Measurements from ENCODE around the gene KIAA0930. TPM values are rescaled to one million over a fixed set of nuclear protein-coding genes. Genes with fewer than 3 reads are reported as not detected.
"Not testable (repeated sequence)": the region's sequence is repeated elsewhere in the genome, so short reads cannot be mapped to it uniquely, and the experiment has no call there.

Gene KIAA0930
- total RNA-seq, 1 donor from 2014 or later, result 63.4 TPM

- no peak for DNase-seq (ENCODE audit: extremely low read depth, low read depth, low spot score)
These were observed 35.9 kb downstream of the KIAA0930 start for GRCh38 chr22:45204819-45205218.

- no peak for DNase-seq (ENCODE audit: extremely low read depth, low read depth, low spot score)
These were observed 36.5 kb downstream of the KIAA0930 start for GRCh38 chr22:45204241-45204640.

- no peak for DNase-seq (ENCODE audit: extremely low read depth, low read depth, low spot score)
These were observed 37.3 kb downstream of the KIAA0930 start for GRCh38 chr22:45203150-45203951.

- DNase-seq (ENCODE audit: extremely low read depth, low read depth, low spot score), result no peak
These were observed 38.2 kb downstream of the KIAA0930 start for GRCh38 chr22:45202333-45203149.

GRCh38 chr22:45201678-45202332, 38.9 kb downstream of the KIAA0930 start:
- DNase-seq (ENCODE audit: extremely low read depth, low read depth, low spot score), result no peak

- DNase-seq (ENCODE audit: extremely low read depth, low read depth, low spot score), result no peak
These were observed 39.7 kb downstream of the KIAA0930 start for GRCh38 chr22:45200860-45201511.

- DNase-seq (ENCODE audit: extremely low read depth, low read depth, low spot score), result no peak
These were observed 40.5 kb downstream of the KIAA0930 start for GRCh38 chr22:45200230-45200629.

- no peak for DNase-seq (ENCODE audit: extremely low read depth, low read depth, low spot score)
These were observed 41.0 kb downstream of the KIAA0930 start for GRCh38 chr22:45199723-45200122.

GRCh38 chr22:45198463-45198795, 42.3 kb downstream of the KIAA0930 start:
- no peak for DNase-seq (ENCODE audit: extremely low read depth, low read depth, low spot score)

GRCh38 chr22:45197606-45198462, 42.9 kb downstream of the KIAA0930 start:
- DNase-seq (ENCODE audit: extremely low read depth, low read depth, low spot score), result no peak

GRCh38 chr22:45196926-45197605, 43.6 kb downstream of the KIAA0930 start:
- DNase-seq (ENCODE audit: extremely low read depth, low read depth, low spot score), result no peak

GRCh38 chr22:45196308-45196707, 44.4 kb downstream of the KIAA0930 start:
- no peak for DNase-seq (ENCODE audit: extremely low read depth, low read depth, low spot score)

GRCh38 chr22:45195616-45196015, 45.1 kb downstream of the KIAA0930 start:
- no peak for DNase-seq (ENCODE audit: extremely low read depth, low read depth, low spot score)

GRCh38 chr22:45194686-45195085, 46.0 kb downstream of the KIAA0930 start:
- no peak for DNase-seq (ENCODE audit: extremely low read depth, low read depth, low spot score)

GRCh38 chr22:45192701-45193187, 48.0 kb downstream of the KIAA0930 start:
- DNase-seq (ENCODE audit: extremely low read depth, low read depth, low spot score), result no peak

- DNase-seq (ENCODE audit: extremely low read depth, low read depth, low spot score), result not testable (repeated sequence)
These were observed 48.9 kb downstream of the KIAA0930 start for GRCh38 chr22:45191746-45192145.

GRCh38 chr22:45190202-45190872, 50.4 kb downstream of the KIAA0930 start:
- DNase-seq (ENCODE audit: extremely low read depth, low read depth, low spot score), result no peak

GRCh38 chr22:45188779-45189178, 51.9 kb downstream of the KIAA0930 start:
- DNase-seq (ENCODE audit: extremely low read depth, low read depth, low spot score), result no peak

- no peak for DNase-seq (ENCODE audit: extremely low read depth, low read depth, low spot score)
These were observed 52.8 kb downstream of the KIAA0930 start for GRCh38 chr22:45187891-45188290.
